Measurements from ENCODE around the gene FGF7. TPM values are rescaled to one million over a fixed set of nuclear protein-coding genes. Genes with fewer than 3 reads are reported as not detected.

FGF7 gene
- total and polyA plus RNA-seq, 12 donors = 0.48 to 14.2 (median 5.2) TPM

GRCh38 chr15:49492830-49493229 lies 69.8 kb downstream of the FGF7 start:
- H3K36me3 ChIP-seq (replicated peaks in 1 of 2) = no peaks in the 10 kb centered on the region
- no peak overlapping the region for H3K4me3 ChIP-seq
- 49 to 75% (median 62%) methylated on average over 1 of the region's 1 CpG for WGBS, 4 donors
- H3K27me3 ChIP-seq = no peaks in the 10 kb centered on the region
- TF ChIP-seq POLR2A (IDR thresholded peaks at IDR 0.05) (no peak), CTCF (IDR thresholded peaks at IDR 0.05) (no peak)
- no peaks in the 10 kb centered on the region for H3K4me1 ChIP-seq (replicated peaks in 1 of 2)
- H3K9me3 ChIP-seq (replicated peaks in 1 of 3) = no peaks in the 10 kb centered on the region
- H3K27ac ChIP-seq = no peak overlapping the region
- intact Hi-C loops (cut with DNase I) = no loop called here
- DNase-seq = no peak

- no peak for DNase-seq
- 83 to 93% (median 88%) methylated on average over 1 of the region's 1 CpG for WGBS, 4 donors
- intact Hi-C loops (cut with DNase I) = no loop called here
- Histone ChIP-seq H3K36me3 (replicated peaks in 1 of 2) (no peaks in the 10 kb centered on the region), H3K4me1 (replicated peaks in 1 of 2) (no peaks in the 10 kb centered on the region), H3K4me3 (no peak overlapping the region), H3K9me3 (replicated peaks in 1 of 3) (no peaks in the 10 kb centered on the region), H3K27me3 (no peaks in the 10 kb centered on the region), H3K27ac (no peak overlapping the region)
- no peak for TF ChIP-seq POLR2A (IDR thresholded peaks at IDR 0.05)
- no peak for TF ChIP-seq CTCF (IDR thresholded peaks at IDR 0.05)
Measured at GRCh38 chr15:49494842-49495241, 71.8 kb downstream of the FGF7 start.

GRCh38 chr15:49495993-49496753 lies 73.1 kb downstream of the FGF7 start:
- H3K27me3 ChIP-seq = no peaks in the 10 kb centered on the region
- TF ChIP-seq POLR2A (IDR thresholded peaks at IDR 0.05) (no peak), CTCF (IDR thresholded peaks at IDR 0.05) (no peak)
- H3K4me3 ChIP-seq = no peak overlapping the region
- DNase-seq = no peak
- WGBS, 4 donors = 80 to 86% (median 82%) methylated on average over 3 of the region's 3 CpGs
- H3K4me1 ChIP-seq (replicated peaks in 1 of 2) = no peaks in the 10 kb centered on the region
- no peak overlapping the region for H3K27ac ChIP-seq
- no peaks in the 10 kb centered on the region for H3K36me3 ChIP-seq (replicated peaks in 1 of 2)
- intact Hi-C loops (cut with DNase I) = no loop called here
- no peaks in the 10 kb centered on the region for H3K9me3 ChIP-seq (replicated peaks in 1 of 3)

GRCh38 chr15:49501586-49501985 lies 78.5 kb downstream of the FGF7 start:
- H3K27me3 ChIP-seq = no peaks in the 10 kb centered on the region
- no peaks in the 10 kb centered on the region for H3K4me1 ChIP-seq (replicated peaks in 1 of 2)
- TF ChIP-seq CTCF (IDR thresholded peaks at IDR 0.05) (no peak), POLR2A (IDR thresholded peaks at IDR 0.05) (no peak)
- no peak for DNase-seq
- no peak overlapping the region for H3K27ac ChIP-seq
- no peaks in the 10 kb centered on the region for H3K9me3 ChIP-seq (replicated peaks in 1 of 3)
- intact Hi-C loops (cut with DNase I) = no loop called here
- 73 to 86% (median 78%) methylated on average over 1 of the region's 1 CpG for WGBS, 4 donors
- no peaks in the 10 kb centered on the region for H3K36me3 ChIP-seq (replicated peaks in 1 of 2)
- H3K4me3 ChIP-seq = no peak overlapping the region

Data from adrenal gland (tissue), 12 donors.